ENCODE results near the gene DCTN1.

GRCh38 chr2:74417197-74417596, 37.1 kb upstream of the DCTN1 start:
- TF ChIP-seq POLR2AphosphoS5 (IDR thresholded peaks at IDR 0.05) (no peak), CTCF (IDR thresholded peaks at IDR 0.05) (no peak), EP300 (IDR thresholded peaks at IDR 0.05) (no peak)

Data from suprapubic skin (tissue), 4 donors.